CD4-positive, alpha-beta T cell (primary cell): ENCODE measurements around the gene ZNF583. TPM values are rescaled to one million over a fixed set of nuclear protein-coding genes. Genes with fewer than 3 reads are reported as not detected.

Experiments
- ATAC-seq: fragments of 200-7000 bp; cut with Tn5 transposase; one replicate; pipeline ENCODE4 v1.10.0; 2022; ENCODE audit warnings: mild to moderate bottlenecking; ENCODE audit not compliant: poor library complexity
- CTCF ChIA-PET: fragments of 350-600 bp; sonication (Branson Sonifier 250); formaldehyde crosslinking; loops from one replicate; lab custom pipeline; 2021; ENCODE audit warnings: antibody characterized with exemption, inconsistent platforms; lab: Charles Lee
- POLR2A ChIA-PET: fragments of 350-600 bp; sonication (Branson Sonifier 250); formaldehyde crosslinking; loops from one replicate; lab custom pipeline; 2021; ENCODE audit warnings: antibody characterized with exemption, inconsistent platforms; lab: Charles Lee
- DNase-seq, 14 experiments: peaks; one replicate each; pipeline ENCODE4 v3.0.0-alpha.2; 2013 to 2020; ENCODE audit warnings: mixed read lengths in 2 of 14
- H3K27ac ChIP-seq, 2 donors: one replicate each; pipeline versions ENCODE4 v1.5.1 to v1.7.0; 2013; ENCODE audit warnings: low read length in 2 of 2, low read depth in 1 of 2, mild to moderate bottlenecking in 1 of 2
- H3K27me3 ChIP-seq, 2 experiments: 1 replicate in 1 of 2; 2 replicates in 1 of 2; pipeline versions ENCODE4 v1.6.1 to v1.7.0; 2013; ENCODE audit warnings: low read length in 2 of 2, control low read depth in 1 of 2, mild to moderate bottlenecking in 1 of 2, moderate library complexity in 1 of 2; ENCODE audit not compliant: insufficient read depth in 2 of 2, control insufficient read depth in 1 of 2
- H3K36me3 ChIP-seq: one replicate; pipeline ENCODE4 v1.6.1; 2013; ENCODE audit warnings: low read length, control low read depth; ENCODE audit not compliant: insufficient read depth
- H3K4me1 ChIP-seq: one replicate; pipeline ENCODE4 v1.6.1; 2013; ENCODE audit warnings: low read length, control low read depth; ENCODE audit not compliant: insufficient read depth
- H3K4me3 ChIP-seq: one replicate; pipeline ENCODE4 v1.5.1; 2013; ENCODE audit warnings: mild to moderate bottlenecking, low read length, moderate library complexity
- H3K9me3 ChIP-seq, 2 experiments: 1 replicate in 1 of 2; 2 replicates in 1 of 2; pipeline versions ENCODE4 v1.6.1 to v1.7.0; 2013; ENCODE audit warnings: low read length in 2 of 2, mild to moderate bottlenecking in 2 of 2, control low read depth in 1 of 2, moderate library complexity in 1 of 2; ENCODE audit not compliant: control insufficient read depth in 1 of 2, insufficient read depth in 1 of 2
- H3K27ac Mint-ChIP-seq: one replicate; pipeline ENCODE4 v1.8.0; 2020; ENCODE audit warnings: mixed read lengths
- H3K27me3 Mint-ChIP-seq: one replicate; pipeline ENCODE4 v1.8.0; 2021; ENCODE audit warnings: mixed read lengths
- H3K36me3 Mint-ChIP-seq: one replicate; pipeline ENCODE4 v1.8.0; 2021; ENCODE audit warnings: low read depth, mixed read lengths
- H3K4me1 Mint-ChIP-seq: one replicate; pipeline ENCODE4 v1.8.0; 2021; ENCODE audit warnings: low read depth, mixed read lengths
- H3K4me3 Mint-ChIP-seq: one replicate; pipeline ENCODE4 v1.8.0; 2020; ENCODE audit warnings: mild to moderate bottlenecking, mixed read lengths
- H3K9me3 Mint-ChIP-seq: one replicate; pipeline ENCODE4 v1.8.0; 2020; ENCODE audit warnings: mixed read lengths
- intact Hi-C, 2 experiments: fragments of 100-400 bp; cut with DNase I in 1 of 2; cut with micrococcal nuclease in 1 of 2; formaldehyde crosslinking; loops; one replicate each; pipeline versions ENCODE4 v1.15.1 to v1.9.0; 2023 to 2025; cut with DNase I, micrococcal nuclease
- total RNA-seq, 174 experiments: library from RNA in 2 of 174; stranded (reverse) in 2 of 174; gene quantifications; one replicate each; pipeline ENCODE4 v1.2.3 and lab custom pipeline; 2021 to 2026
- TF ChIP-seq, protein P1 (sequence below): fragments of 200-600 bp; IDR thresholded peaks from one replicate; pipeline ENCODE4 v1.8.0; 2022; ENCODE audit warnings: antibody characterized with exemption, mild to moderate bottlenecking

The ZNF583 gene
- total RNA-seq, 2 experiments from 2014 or later, result 0.95 to 1.5 TPM

DNA sequence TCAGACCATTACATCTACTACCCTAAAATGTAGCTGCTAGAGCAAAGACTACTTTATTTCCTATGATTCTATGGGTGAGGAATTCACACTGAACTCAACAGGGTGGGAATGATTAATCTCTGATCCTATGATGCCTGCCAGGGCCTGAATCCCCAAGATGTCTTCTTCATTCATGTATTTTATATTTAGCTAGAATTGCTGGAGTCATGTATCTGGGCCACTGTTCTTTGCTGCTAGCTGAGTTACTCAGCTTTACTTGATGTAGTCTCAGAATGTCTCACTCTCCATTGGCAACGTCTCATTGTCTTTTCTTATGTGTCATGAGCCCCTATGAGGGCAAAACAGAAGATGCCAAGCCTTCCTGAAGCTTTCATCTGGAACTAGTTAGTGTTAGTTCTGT, 31.9 kb upstream of the ZNF583 start:
- TF ChIP-seq, protein P1, sequence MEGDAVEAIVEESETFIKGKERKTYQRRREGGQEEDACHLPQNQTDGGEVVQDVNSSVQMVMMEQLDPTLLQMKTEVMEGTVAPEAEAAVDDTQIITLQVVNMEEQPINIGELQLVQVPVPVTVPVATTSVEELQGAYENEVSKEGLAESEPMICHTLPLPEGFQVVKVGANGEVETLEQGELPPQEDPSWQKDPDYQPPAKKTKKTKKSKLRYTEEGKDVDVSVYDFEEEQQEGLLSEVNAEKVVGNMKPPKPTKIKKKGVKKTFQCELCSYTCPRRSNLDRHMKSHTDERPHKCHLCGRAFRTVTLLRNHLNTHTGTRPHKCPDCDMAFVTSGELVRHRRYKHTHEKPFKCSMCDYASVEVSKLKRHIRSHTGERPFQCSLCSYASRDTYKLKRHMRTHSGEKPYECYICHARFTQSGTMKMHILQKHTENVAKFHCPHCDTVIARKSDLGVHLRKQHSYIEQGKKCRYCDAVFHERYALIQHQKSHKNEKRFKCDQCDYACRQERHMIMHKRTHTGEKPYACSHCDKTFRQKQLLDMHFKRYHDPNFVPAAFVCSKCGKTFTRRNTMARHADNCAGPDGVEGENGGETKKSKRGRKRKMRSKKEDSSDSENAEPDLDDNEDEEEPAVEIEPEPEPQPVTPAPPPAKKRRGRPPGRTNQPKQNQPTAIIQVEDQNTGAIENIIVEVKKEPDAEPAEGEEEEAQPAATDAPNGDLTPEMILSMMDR, result no peak
- Histone ChIP-seq H3K36me3 (peaks cover 42% of the 10 kb centered on the region), H3K27ac (no peak overlapping the region), H3K9me3 (peaks cover 14 to 55% of the 10 kb centered on the region in 2 experiments), H3K27me3 (no peaks in the 10 kb centered on the region), H3K4me3 (no peak overlapping the region), H3K4me1 (peaks cover 13% of the 10 kb centered on the region)
- Mint-ChIP-seq H3K9me3 (peaks cover 25% of the 10 kb centered on the region), H3K4me1 (peaks cover 27% of the 10 kb centered on the region), H3K4me3 (no peak overlapping the region), H3K36me3 (peaks cover 100% of the 10 kb centered on the region), H3K27ac (no peak overlapping the region), H3K27me3 (no peaks in the 10 kb centered on the region)
- ChIA-PET CTCF (no interaction called here), POLR2A (interaction anchor here (0.5 to 0.8 kb wide), 2 partner anchors 13 to 21 kb away, joined by 3 read pairs; partner anchors contain the start of gene ZNF582)
- intact Hi-C loops, result no loop called here
- DNase-seq (no peak), ATAC-seq (no peak)

DNA sequence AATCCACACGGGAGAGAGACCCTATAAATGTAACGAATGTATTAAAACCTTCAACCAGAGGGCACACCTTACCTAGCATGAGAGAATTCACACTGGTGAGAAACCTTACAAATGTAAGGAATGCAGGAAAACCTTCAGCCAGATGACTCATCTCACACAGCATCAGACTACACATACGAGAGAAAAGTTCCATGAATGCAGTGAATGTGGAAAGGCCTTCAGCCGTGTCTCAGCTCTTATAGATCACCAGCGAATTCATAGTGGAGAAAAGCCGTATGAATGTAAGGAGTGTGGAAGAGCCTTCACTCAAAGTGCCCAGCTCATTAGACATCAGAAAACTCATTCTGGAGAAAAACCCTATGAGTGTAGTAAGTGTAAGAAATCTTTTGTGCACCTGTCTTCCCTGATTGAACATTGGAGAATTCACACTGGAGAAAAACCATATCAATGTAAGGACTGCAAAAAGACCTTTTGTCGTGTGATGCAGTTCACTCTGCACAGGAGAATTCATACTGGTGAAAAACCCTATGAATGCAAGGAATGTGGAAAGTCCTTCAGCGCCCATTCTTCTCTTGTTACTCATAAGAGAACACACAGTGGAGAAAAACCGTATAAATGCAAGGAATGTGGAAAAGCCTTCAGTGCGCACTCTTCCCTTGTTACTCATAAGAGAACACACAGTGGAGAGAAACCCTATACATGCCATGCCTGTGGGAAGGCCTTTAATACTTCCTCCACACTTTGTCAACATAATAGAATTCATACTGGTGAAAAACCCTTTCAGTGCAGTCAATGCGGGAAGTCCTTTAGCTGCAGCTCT, 26.8 kb upstream of the ZNF583 start:
- POLR2A ChIA-PET, result no interaction called here
- Histone ChIP-seq H3K27me3 (no peaks in the 10 kb centered on the region), H3K36me3 (peaks cover 39% of the 10 kb centered on the region), H3K4me3 (no peak overlapping the region), H3K27ac (no peak overlapping the region), H3K9me3 (peaks cover 29 to 92% of the 10 kb centered on the region in 2 experiments), H3K4me1 (no peaks in the 10 kb centered on the region)
- no peak overlapping the region for H3K27ac Mint-ChIP-seq
- no peak overlapping the region for H3K4me3 Mint-ChIP-seq
- no peaks in the 10 kb centered on the region for H3K4me1 Mint-ChIP-seq
- intact Hi-C loops, result no loop called here
- DNase-seq (no peak), ATAC-seq (no peak)
- no peaks in the 10 kb centered on the region for H3K27me3 Mint-ChIP-seq
- peaks cover 97% of the 10 kb centered on the region for H3K36me3 Mint-ChIP-seq
- peaks cover 33% of the 10 kb centered on the region for H3K9me3 Mint-ChIP-seq
- CTCF ChIA-PET, result no interaction called here
- TF ChIP-seq, protein P1, result no peak

DNA sequence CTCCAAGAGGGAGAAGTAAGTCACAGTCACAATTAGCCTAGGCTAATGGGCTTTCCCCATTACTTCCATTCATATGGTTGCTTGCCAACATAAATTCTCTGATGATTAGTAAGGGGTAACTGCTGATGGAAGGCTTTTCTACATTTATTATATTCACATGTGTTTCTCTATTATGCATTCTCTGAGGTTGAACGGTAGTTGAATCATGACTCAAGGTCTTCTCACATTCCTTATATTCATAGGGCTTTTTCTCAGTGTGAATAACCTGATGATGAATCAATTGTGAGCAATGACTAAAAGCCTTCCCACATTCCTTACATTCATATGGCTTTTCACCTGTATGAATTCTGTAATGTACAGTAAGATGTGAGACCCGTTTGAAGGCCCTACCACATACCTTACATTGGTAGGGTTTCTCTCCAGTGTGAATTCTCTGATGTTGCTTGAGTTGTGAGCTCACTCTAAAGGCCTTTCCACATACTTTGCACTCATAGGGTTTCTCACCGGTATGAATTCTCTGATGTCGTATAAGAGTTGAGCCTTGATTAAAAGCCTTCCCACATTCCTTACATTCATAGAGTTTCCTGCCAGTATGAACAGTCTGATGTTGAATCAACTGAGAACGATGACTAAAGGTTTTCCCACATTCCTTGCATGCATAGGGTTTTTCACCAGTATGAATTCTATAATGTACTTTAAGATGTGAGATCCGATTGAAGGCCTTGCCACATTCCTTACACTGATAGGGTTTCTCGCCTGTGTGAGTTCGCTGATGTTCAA, 20.1 kb upstream of the ZNF583 start:
- Mint-ChIP-seq H3K27ac (no peak overlapping the region), H3K9me3 (peaks cover 21% of the 10 kb centered on the region), H3K36me3 (peaks cover 95% of the 10 kb centered on the region), H3K4me1 (no peaks in the 10 kb centered on the region), H3K27me3 (no peaks in the 10 kb centered on the region), H3K4me3 (no peak overlapping the region)
- no peak overlapping the region for H3K4me3 ChIP-seq
- H3K27ac ChIP-seq, result no peak overlapping the region
- H3K36me3 ChIP-seq, result peaks cover 15% of the 10 kb centered on the region
- intact Hi-C loops, result no loop called here
- DNase-seq (no peak), ATAC-seq (no peak)
- no peaks in the 10 kb centered on the region for H3K4me1 ChIP-seq
- POLR2A ChIA-PET, result no interaction called here
- CTCF ChIA-PET, result no interaction called here
- TF ChIP-seq, protein P1, result no peak
- H3K27me3 ChIP-seq, result no peaks in the 10 kb centered on the region
- H3K9me3 ChIP-seq, result peaks cover 41 to 80% of the 10 kb centered on the region in 2 experiments
